Activated CD4-positive, alpha-beta memory T cell treated with anti-CD3 and anti-CD28 coated beads for 36 hours (primary cell): ENCODE results near the gene GRHL1. TPM values are rescaled to one million over a fixed set of nuclear protein-coding genes. Genes with fewer than 3 reads are reported as not detected.
A peak's percentile ranks its signal among the peaks of the same experiment; 100 is the strongest.
"Not testable (repeated sequence)": the region's sequence is repeated elsewhere in the genome, so short reads cannot be mapped to it uniquely, and the experiment has no call there.

Experiments
- CTCF ChIA-PET: fragments of 350-600 bp; sonication (Branson Sonifier 250); formaldehyde crosslinking; loops from one replicate; lab custom pipeline; 2021; ENCODE audit warnings: antibody characterized with exemption, inconsistent platforms; lab: Charles Lee
- POLR2A ChIA-PET: fragments of 350-600 bp; sonication (Branson Sonifier 250); formaldehyde crosslinking; loops from one replicate; lab custom pipeline; 2021; ENCODE audit warnings: antibody characterized with exemption; lab: Charles Lee
- DNase-seq: peaks from one replicate; pipeline ENCODE4 v3.0.0-alpha.2; 2020
- H3K27ac Mint-ChIP-seq: one replicate; pipeline ENCODE4 v1.8.0; 2021; ENCODE audit warnings: mixed read lengths
- H3K27me3 Mint-ChIP-seq: one replicate; pipeline ENCODE4 v1.8.0; 2021; ENCODE audit warnings: mixed read lengths
- H3K36me3 Mint-ChIP-seq: one replicate; pipeline ENCODE4 v1.8.0; 2021; ENCODE audit warnings: mixed read lengths
- H3K4me1 Mint-ChIP-seq: one replicate; pipeline ENCODE4 v1.8.0; 2021; ENCODE audit warnings: low read depth, mixed read lengths
- H3K4me3 Mint-ChIP-seq: one replicate; pipeline ENCODE4 v1.8.0; 2021; ENCODE audit warnings: mild to moderate bottlenecking, mixed read lengths
- H3K9me3 Mint-ChIP-seq: one replicate; pipeline ENCODE4 v1.8.0; 2021; ENCODE audit warnings: mixed read lengths
- intact Hi-C: fragments of 100-400 bp; cut with micrococcal nuclease; formaldehyde crosslinking; loops from one replicate; pipeline ENCODE4 v1.15.1; 2023
- total RNA-seq, 2 experiments: library from RNA; stranded (reverse); gene quantifications; one replicate each; pipeline ENCODE4 v1.2.3, GENCODE V29; 2021

The GRHL1 gene
- total RNA-seq, 2 experiments from 2014 or later = 1.00 to 1.1 TPM

GRCh38 chr2:10022966-10023662, 71.6 kb downstream of the GRHL1 start:
- Mint-ChIP-seq H3K9me3 (no peaks in the 10 kb centered on the region), H3K27me3 (no peaks in the 10 kb centered on the region), H3K36me3 (no peaks in the 10 kb centered on the region), H3K27ac (no peak overlapping the region), H3K4me1 (no peaks in the 10 kb centered on the region), H3K4me3 (no peak overlapping the region)
- CTCF ChIA-PET = no interaction called here
- intact Hi-C loops = no loop called here
- DNase-seq = no peak
- POLR2A ChIA-PET = no interaction called here

DNA sequence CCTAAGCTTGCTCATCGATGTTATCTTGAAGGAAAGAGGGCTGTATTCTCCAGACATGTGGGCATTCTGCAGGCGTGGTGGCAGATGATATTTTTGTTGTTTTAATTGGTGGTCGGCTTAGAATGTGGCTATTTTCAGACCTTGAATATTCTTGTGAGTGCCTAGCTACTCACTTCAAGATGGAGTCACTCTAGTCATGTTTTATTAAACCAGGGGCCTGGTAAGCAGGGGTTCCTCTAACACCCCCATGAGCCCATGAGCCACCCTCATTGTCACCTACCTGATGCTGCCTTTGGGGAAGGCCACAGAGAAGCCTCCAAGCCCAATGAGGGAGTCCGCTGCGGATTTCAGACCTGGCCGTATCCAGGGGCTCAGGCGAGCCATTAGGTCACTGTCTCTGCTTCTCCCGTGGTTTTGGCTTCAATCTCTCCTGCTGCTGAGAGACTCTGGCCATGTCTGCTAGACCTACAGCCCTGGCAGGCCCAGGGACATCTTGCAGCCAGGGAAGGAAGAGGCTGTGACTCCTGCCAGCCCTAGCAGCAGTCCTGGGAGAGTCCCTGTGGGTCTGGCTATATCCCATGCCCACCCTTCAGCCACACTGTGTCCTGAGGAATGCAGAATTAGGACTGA, 75.6 kb downstream of the GRHL1 start:
- no peak overlapping the region for H3K4me3 Mint-ChIP-seq
- peaks cover 19% of the 10 kb centered on the region for H3K4me1 Mint-ChIP-seq
- CTCF ChIA-PET = interaction anchor here (1.0 to 3.1 kb wide), 5 partner anchors 28 to 228 kb away, joined by 3 to 15 read pairs (median 4); no protein-coding TSS in a partner anchor
- no peak overlapping the region for H3K27ac Mint-ChIP-seq
- POLR2A ChIA-PET = no interaction called here
- H3K36me3 Mint-ChIP-seq = no peaks in the 10 kb centered on the region
- no peak for DNase-seq
- no peaks in the 10 kb centered on the region for H3K27me3 Mint-ChIP-seq
- intact Hi-C loops = loop anchor here (5.0 kb wide), 1 partner anchor 35 kb away; no protein-coding TSS in a partner anchor
- H3K9me3 Mint-ChIP-seq = no peaks in the 10 kb centered on the region

GRCh38 chr2:10027660-10028330, 76.3 kb downstream of the GRHL1 start:
- Mint-ChIP-seq H3K27me3 (no peaks in the 10 kb centered on the region), H3K9me3 (no peaks in the 10 kb centered on the region), H3K36me3 (no peaks in the 10 kb centered on the region), H3K27ac (no peak overlapping the region), H3K4me1 (peaks cover 19% of the 10 kb centered on the region), H3K4me3 (no peak overlapping the region)
- POLR2A ChIA-PET = no interaction called here
- DNase-seq = no peak
- CTCF ChIA-PET = interaction anchor here (0.6 to 3.1 kb wide), 7 partner anchors 20 to 229 kb away, joined by 3 to 15 read pairs (median 6); no protein-coding TSS in a partner anchor
- intact Hi-C loops = loop anchor here (5.0 kb wide), 1 partner anchor 35 kb away; no protein-coding TSS in a partner anchor

- Mint-ChIP-seq H3K9me3 (no peaks in the 10 kb centered on the region), H3K36me3 (no peaks in the 10 kb centered on the region), H3K4me3 (no peak overlapping the region), H3K27ac (no peak overlapping the region), H3K27me3 (no peaks in the 10 kb centered on the region), H3K4me1 (peaks cover 19% of the 10 kb centered on the region)
- DNase-seq = no peak
- CTCF ChIA-PET = interaction anchor here (0.6 to 3.1 kb wide), 10 partner anchors 20 to 259 kb away, joined by 3 to 15 read pairs (median 4); no protein-coding TSS in a partner anchor
- intact Hi-C loops = loop anchor here (5.0 kb wide), 1 partner anchor 36 kb away; no protein-coding TSS in a partner anchor
- POLR2A ChIA-PET = no interaction called here
Observed at GRCh38 chr2:10028407-10028987, 77.0 kb downstream of the GRHL1 start.

- H3K4me3 Mint-ChIP-seq = no peak overlapping the region
- POLR2A ChIA-PET = interaction anchor here (0.7 to 1.4 kb wide), 3 partner anchors 14 to 417 kb away, joined by 3 read pairs; partner anchors contain the start of gene KLF11
Observed at GRCh38 chr2:10028988-10029874, 77.7 kb downstream of the GRHL1 start.

GRCh38 chr2:10029875-10030223, 78.4 kb downstream of the GRHL1 start:
- no peaks in the 10 kb centered on the region for H3K9me3 Mint-ChIP-seq
- H3K27ac Mint-ChIP-seq = no peak overlapping the region
- CTCF ChIA-PET = interaction anchor here (1.2 to 3.1 kb wide), 4 partner anchors 18 to 216 kb away, joined by 3 to 15 read pairs (median 8); no protein-coding TSS in a partner anchor
- intact Hi-C loops = loop anchor here (5.0 kb wide), 1 partner anchor 38 kb away; no protein-coding TSS in a partner anchor
- no peak overlapping the region for H3K4me3 Mint-ChIP-seq
- no peaks in the 10 kb centered on the region for H3K27me3 Mint-ChIP-seq
- POLR2A ChIA-PET = interaction anchor here (0.7 to 1.4 kb wide), 3 partner anchors 14 to 416 kb away, joined by 3 read pairs; partner anchors contain the start of gene KLF11
- peaks cover 23% of the 10 kb centered on the region for H3K4me1 Mint-ChIP-seq
- no peak for DNase-seq
- H3K36me3 Mint-ChIP-seq = no peaks in the 10 kb centered on the region

More at GRCh38 chr2:10028988-10029874, 77.7 kb downstream of the GRHL1 start:
- intact Hi-C loops = loop anchor here (5.0 kb wide), 1 partner anchor 37 kb away; no protein-coding TSS in a partner anchor
- DNase-seq = peak; percentile 73
- Mint-ChIP-seq H3K4me1 (peaks cover 19% of the 10 kb centered on the region), H3K27ac (no peak overlapping the region), H3K36me3 (no peaks in the 10 kb centered on the region), H3K9me3 (no peaks in the 10 kb centered on the region), H3K27me3 (no peaks in the 10 kb centered on the region)
- CTCF ChIA-PET = interaction anchor here (1.1 to 3.1 kb wide), 7 partner anchors 19 to 259 kb away, joined by 3 to 15 read pairs (median 4); no protein-coding TSS in a partner anchor

DNA sequence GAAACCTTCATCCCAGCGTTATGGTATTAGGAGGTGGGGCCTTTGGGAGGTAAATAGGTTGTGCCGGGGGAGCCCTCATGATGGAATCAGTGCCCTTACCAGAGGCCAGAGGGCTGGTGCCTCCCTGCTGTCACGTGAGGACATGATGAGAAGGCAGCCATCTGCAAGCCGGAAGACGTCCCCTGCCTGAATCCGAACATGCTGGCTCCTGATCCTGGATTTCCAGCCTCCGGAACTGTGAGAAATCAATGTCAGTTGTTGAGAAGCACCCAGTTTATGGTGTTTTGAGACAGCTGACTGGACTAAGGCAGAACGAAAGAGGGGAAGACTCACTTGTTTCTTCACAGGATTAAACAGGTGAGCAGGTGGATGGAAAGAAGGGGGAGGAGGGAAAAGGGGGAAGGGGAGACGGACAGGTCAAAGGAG, 78.8 kb downstream of the GRHL1 start:
- H3K27me3 Mint-ChIP-seq = no peaks in the 10 kb centered on the region
- H3K27ac Mint-ChIP-seq = no peak overlapping the region
- ChIA-PET POLR2A (interaction anchor here (1.4 kb wide), 1 partner anchor 13 kb away, joined by 3 read pairs; the partner anchor contains the start of gene KLF11), CTCF (interaction anchor here (1.2 to 2.9 kb wide), 3 partner anchors 18 to 217 kb away, joined by 3 to 13 read pairs (median 8); no protein-coding TSS in a partner anchor)
- no peaks in the 10 kb centered on the region for H3K9me3 Mint-ChIP-seq
- H3K4me1 Mint-ChIP-seq = peaks cover 27% of the 10 kb centered on the region
- DNase-seq = no peak
- intact Hi-C loops = no loop called here
- H3K4me3 Mint-ChIP-seq = no peak overlapping the region
- no peaks in the 10 kb centered on the region for H3K36me3 Mint-ChIP-seq

DNA sequence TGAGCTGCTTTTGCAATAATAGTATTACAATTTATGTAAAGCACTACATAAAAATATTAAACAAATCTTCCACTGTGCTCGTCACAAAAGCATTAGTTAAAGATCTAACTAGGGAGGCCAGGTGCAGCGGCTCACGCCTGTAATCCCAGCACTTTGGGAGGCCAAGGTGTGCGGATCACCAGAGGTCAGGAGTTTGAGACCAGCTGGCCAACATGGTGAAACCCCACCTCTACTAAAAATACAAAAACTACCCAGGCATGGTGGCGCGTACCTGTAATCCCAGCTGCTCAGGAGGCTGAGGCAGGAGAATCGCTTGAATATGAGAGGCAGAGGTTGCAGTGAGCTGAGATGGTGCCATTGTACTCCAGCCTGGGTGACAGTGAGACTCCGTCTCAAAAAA, 79.3 kb downstream of the GRHL1 start:
- H3K9me3 Mint-ChIP-seq, intact Hi-C loops, H3K27ac Mint-ChIP-seq, DNase-seq, H3K4me3 Mint-ChIP-seq, H3K36me3 Mint-ChIP-seq, H3K27me3 Mint-ChIP-seq: not testable (repeated sequence)
- peaks cover 30% of the 10 kb centered on the region for H3K4me1 Mint-ChIP-seq
- ChIA-PET POLR2A (interaction anchor here (1.4 kb wide), 1 partner anchor 13 kb away, joined by 3 read pairs; the partner anchor contains the start of gene KLF11), CTCF (interaction anchor here (1.2 to 2.9 kb wide), 3 partner anchors 17 to 217 kb away, joined by 3 to 13 read pairs (median 8); no protein-coding TSS in a partner anchor)

DNA sequence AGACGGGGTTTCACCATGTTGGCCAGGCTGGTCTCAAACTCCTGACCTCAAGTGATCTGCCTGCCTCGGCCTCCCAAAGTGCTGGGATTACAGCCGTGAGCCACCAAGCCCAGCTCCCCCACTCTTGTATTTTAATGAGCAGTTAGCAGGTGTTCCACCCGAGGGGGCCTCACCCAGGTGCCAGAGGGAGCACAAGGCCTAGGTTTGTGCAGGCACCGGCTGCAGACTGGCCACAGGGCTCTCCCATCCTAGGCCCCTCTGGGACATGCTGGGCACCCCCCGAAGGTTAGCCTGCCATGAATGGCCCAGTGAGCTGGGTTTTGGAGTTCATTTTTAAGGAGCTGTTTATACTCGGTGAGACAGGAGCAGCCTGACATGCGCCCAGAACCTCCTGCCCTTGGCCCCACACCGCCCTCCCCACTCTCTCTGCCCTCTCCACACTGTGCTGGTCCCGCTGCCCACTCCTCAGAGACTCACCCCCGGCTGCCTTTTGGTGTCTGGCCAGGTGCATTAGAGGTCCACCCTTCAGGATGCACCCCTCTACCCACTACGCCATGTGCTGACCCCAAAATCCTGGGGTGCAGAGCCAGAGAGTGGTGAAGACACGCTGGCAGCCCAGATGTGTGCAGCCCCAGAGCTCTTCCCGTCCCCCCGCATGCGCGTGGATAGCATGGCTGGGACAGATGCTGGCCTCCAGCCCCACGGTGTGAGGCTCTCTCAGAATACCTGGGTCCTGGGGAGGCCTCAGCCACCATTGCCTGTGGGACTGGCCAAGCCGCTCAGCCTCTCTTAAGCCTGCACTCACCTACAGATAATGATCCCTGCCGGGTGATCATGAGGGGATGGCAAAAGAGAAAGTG, 80.6 kb downstream of the GRHL1 start:
- ChIA-PET POLR2A (no interaction called here), CTCF (interaction anchor here (2.3 kb wide), 1 partner anchor 48 kb away, joined by 8 read pairs; no protein-coding TSS in a partner anchor)
- H3K9me3 Mint-ChIP-seq = no peaks in the 10 kb centered on the region
- intact Hi-C loops = no loop called here
- H3K4me3 Mint-ChIP-seq = no peak overlapping the region
- H3K36me3 Mint-ChIP-seq = no peaks in the 10 kb centered on the region
- no peak overlapping the region for H3K27ac Mint-ChIP-seq
- H3K4me1 Mint-ChIP-seq = peaks cover 37% of the 10 kb centered on the region
- no peaks in the 10 kb centered on the region for H3K27me3 Mint-ChIP-seq
- no peak for DNase-seq

DNA sequence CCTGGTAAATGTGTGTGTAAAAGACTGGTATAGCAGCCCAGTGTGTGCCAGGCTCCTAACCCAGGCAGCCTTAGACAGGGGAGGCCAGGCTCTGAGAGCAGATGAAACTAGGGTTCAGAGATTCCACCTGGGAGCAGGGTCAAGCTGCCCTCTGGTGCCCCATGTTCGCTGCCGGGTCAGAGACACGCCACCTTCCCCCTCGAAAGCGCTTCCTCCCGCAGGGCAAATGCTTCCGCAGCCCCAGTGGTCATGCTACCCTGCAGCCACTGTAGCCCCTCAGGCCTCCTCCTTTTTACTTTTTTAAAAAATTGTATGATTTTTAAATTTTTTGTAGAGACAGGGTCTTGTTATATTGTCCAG, 81.2 kb downstream of the GRHL1 start:
- Mint-ChIP-seq H3K27me3 (no peaks in the 10 kb centered on the region), H3K9me3 (no peaks in the 10 kb centered on the region), H3K4me3 (no peak overlapping the region), H3K36me3 (no peaks in the 10 kb centered on the region), H3K4me1 (peaks cover 37% of the 10 kb centered on the region), H3K27ac (no peak overlapping the region)
- DNase-seq = no peak
- intact Hi-C loops = no loop called here
- POLR2A ChIA-PET = no interaction called here
- CTCF ChIA-PET = interaction anchor here (7.1 kb wide), 1 partner anchor 49 kb away, joined by 44 read pairs; no protein-coding TSS in a partner anchor
